ENCODE data around the gene YEATS4.

Gene YEATS4

GRCh38 chr12:69396963-69397362 is 37.4 kb downstream of the YEATS4 start:
- DNase-seq: no peak

GRCh38 chr12:69397978-69398377 is 38.4 kb downstream of the YEATS4 start:
- no peak for DNase-seq

GRCh38 chr12:69401940-69402339 is 42.4 kb downstream of the YEATS4 start:
- DNase-seq: no peak

- no peak for DNase-seq
Observed at GRCh38 chr12:69404851-69405565, 45.5 kb downstream of the YEATS4 start.

DNA sequence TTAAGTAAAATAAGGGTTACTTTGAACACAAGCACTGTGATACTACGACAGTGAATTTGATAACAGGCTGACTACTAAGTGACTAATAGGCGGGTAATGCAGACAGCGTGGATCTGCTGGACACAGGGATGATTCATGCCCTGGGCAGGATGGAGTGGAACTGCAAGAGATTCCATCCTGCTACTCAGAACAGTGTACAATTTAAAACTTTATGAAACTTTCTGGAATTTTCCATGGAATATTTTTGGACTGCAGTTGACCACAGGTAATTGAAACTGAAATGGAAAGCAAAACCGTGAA is 46.0 kb downstream of the YEATS4 start:
- no peak for DNase-seq

- no peak for DNase-seq
Observed at GRCh38 chr12:69406217-69406616, 46.7 kb downstream of the YEATS4 start.

DNA sequence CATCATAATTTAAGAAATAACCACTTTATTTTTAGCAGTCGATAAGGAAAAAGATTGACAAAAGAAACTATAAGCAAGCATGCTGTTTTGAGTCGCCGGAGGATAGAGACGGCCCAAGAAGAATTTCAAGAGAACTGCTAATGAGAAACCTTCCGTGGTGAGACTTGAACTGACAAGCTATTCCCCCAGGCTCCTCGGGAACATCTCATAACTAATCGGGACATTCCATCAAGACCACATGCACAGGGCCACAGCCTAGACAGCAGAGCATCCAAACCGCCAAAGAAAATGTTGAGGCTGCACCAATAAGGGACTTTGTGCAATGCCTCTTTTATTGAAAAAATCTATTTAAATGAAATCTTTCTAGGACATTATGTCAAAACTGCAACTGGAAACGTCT is 51.0 kb downstream of the YEATS4 start:
- DNase-seq: no peak

GRCh38 chr12:69412655-69413054 is 53.1 kb downstream of the YEATS4 start:
- DNase-seq: no peak

GRCh38 chr12:69415471-69416275 is 56.1 kb downstream of the YEATS4 start:
- no peak for DNase-seq

GRCh38 chr12:69417231-69417630 is 57.7 kb downstream of the YEATS4 start:
- DNase-seq: no peak

DNA sequence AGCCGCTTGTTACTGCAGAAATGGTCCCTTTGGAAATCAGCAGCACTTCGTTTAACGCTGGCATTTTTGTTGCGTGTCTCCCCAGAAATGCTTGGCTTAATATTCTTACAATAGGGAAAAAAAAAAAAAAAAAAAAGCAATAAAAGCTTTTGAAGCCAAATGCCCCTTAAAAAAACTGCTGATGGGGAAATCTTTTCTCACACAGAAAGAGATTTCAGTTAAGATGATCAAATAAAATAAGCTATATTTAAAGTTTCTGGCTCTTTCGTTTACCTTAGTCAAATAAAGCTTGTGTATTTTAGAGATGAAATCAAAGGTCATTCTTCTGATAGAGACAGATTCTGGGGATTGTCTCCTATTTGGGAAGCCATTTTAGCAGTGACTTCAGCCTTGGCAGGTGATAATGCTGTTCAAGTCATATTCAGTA is 58.2 kb downstream of the YEATS4 start:
- no peak for DNase-seq

- no peak for DNase-seq
Observed at GRCh38 chr12:69419701-69420100, 60.2 kb downstream of the YEATS4 start.

DNA sequence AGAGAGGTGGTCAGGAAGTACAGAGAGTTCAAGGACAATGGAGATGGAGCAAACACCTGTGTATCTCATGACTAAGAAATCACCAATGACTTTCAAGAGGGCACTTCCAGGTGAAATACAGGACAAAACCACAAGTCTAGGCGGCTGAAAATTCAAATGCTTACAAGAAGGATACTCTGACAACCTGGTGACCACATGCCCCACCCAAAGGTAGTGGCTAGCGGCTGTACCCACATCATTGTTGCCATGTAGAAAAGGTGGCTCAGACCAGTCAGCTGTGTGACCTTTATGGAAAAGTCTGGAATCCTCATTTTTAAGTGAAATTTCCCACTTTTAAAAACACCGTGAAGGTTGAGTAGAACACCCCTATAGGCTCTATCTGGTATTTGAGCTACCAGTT is 62.0 kb downstream of the YEATS4 start:
- DNase-seq: no peak

- no peak for DNase-seq
Observed at GRCh38 chr12:69423037-69423905, 63.7 kb downstream of the YEATS4 start.

- no peak for DNase-seq
Observed at GRCh38 chr12:69425417-69425816, 65.9 kb downstream of the YEATS4 start.

- DNase-seq: no peak
Observed at GRCh38 chr12:69428351-69429073, 69.0 kb downstream of the YEATS4 start.

GRCh38 chr12:69430942-69431590 is 71.5 kb downstream of the YEATS4 start:
- no peak for DNase-seq

- no peak for DNase-seq
Observed at GRCh38 chr12:69431591-69432222, 72.2 kb downstream of the YEATS4 start.

- no peak for DNase-seq
Observed at GRCh38 chr12:69433653-69434052, 74.1 kb downstream of the YEATS4 start.

DNA sequence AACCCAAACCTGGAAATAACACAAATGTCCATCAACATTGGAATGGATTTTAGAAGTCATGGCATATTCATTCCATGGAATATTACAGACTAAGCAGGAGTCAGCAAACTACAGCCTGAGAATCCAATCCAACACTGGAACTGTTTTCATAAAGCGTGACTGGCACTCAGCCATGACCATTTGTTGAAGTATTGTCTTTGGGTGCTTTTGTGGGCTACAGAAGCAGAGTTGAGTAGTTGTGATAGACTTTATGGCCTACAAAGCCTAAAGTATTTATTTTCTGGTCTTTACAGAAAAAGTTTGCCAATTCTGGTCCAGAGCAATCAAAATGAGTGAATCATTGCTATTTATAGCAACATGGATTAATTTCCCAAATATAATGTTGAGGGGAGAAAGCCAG is 76.1 kb downstream of the YEATS4 start:
- no peak for DNase-seq

DNA sequence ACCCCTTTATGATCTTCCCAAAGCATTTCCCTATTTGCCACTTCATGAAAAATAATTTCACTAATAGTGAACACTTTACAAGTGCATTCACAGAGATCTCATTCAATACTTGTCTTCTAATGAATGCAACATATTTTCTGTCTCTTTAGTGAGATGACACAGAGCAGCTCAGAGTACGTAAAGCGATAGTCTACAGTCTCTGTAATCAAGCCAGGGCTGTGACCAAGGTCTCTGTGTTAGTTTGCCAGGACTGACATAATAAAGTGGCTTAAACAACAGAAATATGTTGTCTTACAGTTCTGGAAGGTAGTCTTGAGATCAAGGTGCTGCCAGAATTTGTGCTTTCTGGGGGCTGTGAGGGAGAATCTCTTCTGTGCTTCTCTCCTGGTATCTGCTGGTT is 77.5 kb downstream of the YEATS4 start:
- DNase-seq: no peak

DNA sequence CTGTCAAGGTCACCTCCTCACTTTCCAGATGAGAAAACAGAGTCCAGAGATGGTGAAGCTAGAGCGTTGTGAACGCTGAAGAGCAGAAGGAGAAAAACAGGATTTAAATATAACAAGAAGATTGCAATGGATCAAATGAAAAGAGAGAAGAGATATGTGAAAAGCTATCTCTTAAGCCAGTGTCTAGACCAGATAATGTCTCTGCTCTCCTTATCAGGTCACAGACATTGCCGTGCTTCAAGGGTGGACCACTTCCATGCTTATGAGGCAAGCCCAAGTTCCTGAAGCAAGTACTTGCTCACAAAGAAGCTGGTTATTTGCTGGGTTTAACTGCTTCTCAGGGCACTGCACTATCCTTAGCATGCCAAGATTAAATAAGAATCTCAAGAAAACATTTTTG is 79.0 kb downstream of the YEATS4 start:
- DNase-seq: no peak
